Endothelial cell of umbilical vein (primary cell): ENCODE measurements around the gene PRDM2. TPM values are rescaled to one million over a fixed set of nuclear protein-coding genes. Genes with fewer than 3 reads are reported as not detected.

Experiments
- BruUV-seq: library from RNA; stranded (reverse); fragments of 400-500 nt; replicated peaks from 2 replicates; lab custom pipeline; 2021; lab: Mats Ljungman, UMichigan
- CTCF ChIA-PET: fragments of 300-600, 350-600 bp; sonication (Branson Sonifier 250); formaldehyde crosslinking; loops from one replicate; lab custom pipeline; 2021; ENCODE audit warnings: antibody characterized with exemption, inconsistent platforms; lab: Charles Lee
- POLR2A ChIA-PET: fragments of 300-600, 350-600 bp; sonication (Branson Sonifier 250); formaldehyde crosslinking; loops from one replicate; lab custom pipeline; 2021; ENCODE audit warnings: antibody characterized with exemption, inconsistent platforms; lab: Charles Lee
- DNase-seq: peaks from one replicate; pipeline ENCODE4 v3.0.0-alpha.2; 2011; ENCODE audit warnings: low read depth, low spot score
- FAIRE-seq: peaks from 2 replicates; lab custom pipeline; 2011; peaks lifted over from hg19 to GRCh38; lab: Jason Lieb, UNC
- H2AFZ ChIP-seq: 2 replicates; pipeline ENCODE4 v1.6.0; 2012; ENCODE audit warnings: low read depth, low read length, control low read depth, inconsistent platforms
- H3K27ac ChIP-seq: 2 replicates; pipeline ENCODE4 v1.5.1; 2011; ENCODE audit warnings: low read depth, mild to moderate bottlenecking, control low read depth, low read length, moderate library complexity; ENCODE audit not compliant: insufficient read depth
- H3K27me3 ChIP-seq, 2 experiments: 2 replicates each; pipeline versions ENCODE4 v1.6.0 to v1.6.1; 2011; ENCODE audit warnings: low read length in 2 of 2, mixed read lengths in 1 of 2; ENCODE audit not compliant: control insufficient read depth in 2 of 2, insufficient read depth in 2 of 2
- H3K36me3 ChIP-seq, 2 experiments: 2 replicates in 1 of 2; 3 replicates in 1 of 2; pipeline ENCODE4 v1.5.1; 2011; ENCODE audit warnings: low read length in 2 of 2, mild to moderate bottlenecking in 1 of 2, moderate library complexity in 1 of 2; ENCODE audit not compliant: control insufficient read depth in 2 of 2, insufficient read depth in 2 of 2; ENCODE audit errors: extremely low read depth in 1 of 2
- H3K4me1 ChIP-seq: 3 replicates; pipeline ENCODE4 v1.5.1; 2011; ENCODE audit warnings: mild to moderate bottlenecking, low read length; ENCODE audit not compliant: control insufficient read depth, insufficient read depth; ENCODE audit errors: extremely low read depth
- H3K4me2 ChIP-seq: 2 replicates; pipeline ENCODE4 v1.6.1; 2011; ENCODE audit warnings: low read length, control low read depth, mixed read lengths; ENCODE audit not compliant: insufficient read depth
- H3K4me3 ChIP-seq, 3 experiments: fragments of 200-600 bp in 1 of 3; sonication (generic), shearing (Covaris generic) in 1 of 3; replicated peaks in 1 of 3; 2 replicates each; pipeline ENCODE4 v1.5.1; 2011 to 2016; ENCODE audit warnings: control low read depth in 3 of 3, low read length in 3 of 3, mild to moderate bottlenecking in 2 of 3, inconsistent platforms in 1 of 3, low read depth in 1 of 3, moderate library complexity in 1 of 3; ENCODE audit not compliant: insufficient read depth in 1 of 3
- H3K79me2 ChIP-seq: 2 replicates; pipeline ENCODE4 v1.6.0; 2012; ENCODE audit warnings: low read length, inconsistent platforms; ENCODE audit not compliant: control insufficient read depth, insufficient read depth
- H3K9ac ChIP-seq: replicated peaks from 2 replicates; pipeline ENCODE3; 2011; ENCODE audit warnings: low read length, control low read depth; ENCODE audit not compliant: insufficient read depth; ENCODE audit errors: extremely low read depth
- H3K9me1 ChIP-seq: replicated peaks from 3 replicates; pipeline ENCODE4 v1.6.0; 2011; ENCODE audit warnings: mild to moderate bottlenecking, low read length; ENCODE audit not compliant: control insufficient read depth, insufficient read depth; ENCODE audit errors: extremely low read depth
- H3K9me3 ChIP-seq: replicated peaks from 2 replicates; pipeline ENCODE4 v1.5.1; 2012; ENCODE audit warnings: low read length, inconsistent platforms; ENCODE audit not compliant: control insufficient read depth, insufficient read depth
- H4K20me1 ChIP-seq: replicated peaks from 2 replicates; pipeline ENCODE3; 2011; ENCODE audit warnings: mild to moderate bottlenecking, low read length; ENCODE audit not compliant: control insufficient read depth, insufficient read depth; ENCODE audit errors: extremely low read depth
- CTCF ChIP-seq, 2 donors: IDR thresholded peaks; 1 replicate in 1 of 2; 2 replicates in 1 of 2; pipeline ENCODE4 v1.5.1; 2011; ENCODE audit warnings: low read length in 2 of 2, mild to moderate bottlenecking in 2 of 2, moderate library complexity in 2 of 2, control low read depth in 1 of 2, inconsistent platforms in 1 of 2, low read depth in 1 of 2; ENCODE audit not compliant: insufficient read depth in 1 of 2; ENCODE audit errors: extremely low read depth in 1 of 2
- EZH2 ChIP-seq: IDR thresholded peaks from 2 replicates; pipeline ENCODE4 v1.6.1; 2012; ENCODE audit warnings: borderline replicate concordance, low read depth, mild to moderate bottlenecking, moderate library complexity, low read length, inconsistent platforms; ENCODE audit not compliant: severe bottlenecking
- FOS ChIP-seq: IDR thresholded peaks from 2 replicates; pipeline ENCODE4 v1.6.1; 2011; ENCODE audit warnings: mild to moderate bottlenecking, low read length, moderate library complexity, borderline replicate concordance; ENCODE audit not compliant: insufficient read depth
- GATA2 ChIP-seq: IDR thresholded peaks from 2 replicates; pipeline ENCODE4 v1.7.0; 2011; ENCODE audit warnings: low read depth, mild to moderate bottlenecking, moderate library complexity, mixed read lengths, low read length; ENCODE audit not compliant: insufficient read length, insufficient read depth
- JUN ChIP-seq: IDR thresholded peaks from 2 replicates; pipeline ENCODE4 v1.6.1; 2011; ENCODE audit warnings: borderline replicate concordance, low read depth; ENCODE audit not compliant: insufficient read length, insufficient read depth
- MAX ChIP-seq: IDR thresholded peaks from 2 replicates; pipeline ENCODE4 v1.6.1; 2011; ENCODE audit not compliant: insufficient read depth, insufficient read length
- MYC ChIP-seq: IDR thresholded peaks from one replicate; pipeline ENCODE4 v1.6.1; 2011; ENCODE audit warnings: mild to moderate bottlenecking, low read depth, low read length
- POLR2A ChIP-seq: IDR thresholded peaks from 2 replicates; pipeline ENCODE4 v1.6.1; 2012; ENCODE audit warnings: low read depth, mild to moderate bottlenecking, control low read depth, low read length
- POLR2AphosphoS5 ChIP-seq: IDR thresholded peaks from 2 replicates; pipeline ENCODE4 v1.6.1; 2012; ENCODE audit warnings: low read depth, mild to moderate bottlenecking, control low read depth, low read length, moderate library complexity; ENCODE audit not compliant: insufficient read depth
- dilution Hi-C: fragments of 300-500 bp; cut with MboI; formaldehyde crosslinking; loops from one replicate; pipeline ENCODE4 v1.15.0; 2019; ENCODE audit warnings: low sequenced_read_pairs; ENCODE audit not compliant: extremely low pct_ligation_motif_present
- intact Hi-C: fragments of 100-400 bp; cut with micrococcal nuclease; formaldehyde crosslinking; loops from one replicate; pipeline ENCODE4 v1.10.0; 2022
- polyA plus RNA-seq, 4 experiments: library from polyadenylated mRNA; depleted of rRNA in 3 of 4; stranded (reverse) in 3 of 4; unstranded in 1 of 4; fragments of >200 nt; gene quantifications; 2 replicates each; pipeline versions ENCODE4 v1.2.1 to v1.2.3, GENCODE V29; 2011 to 2012; ENCODE audit warnings: missing spikeins in 1 of 4
- total RNA-seq: library from RNA; stranded (reverse); gene quantifications from 2 replicates; pipeline ENCODE4 v1.2.3, GENCODE V29; 2021

Gene PRDM2
- total and polyA plus RNA-seq, 2 donors (not counting 3 experiments of a cell fraction or from before 2014, with no cell fraction given): 11.3 to 35.7 TPM

- no peak overlapping the region for H3K9ac ChIP-seq
- TF ChIP-seq MAX (no peak), JUN (no peak), GATA2 (no peak), POLR2AphosphoS5 (no peak), EZH2 (no peak), CTCF (IDR thresholded peaks at IDR 0.05; ENCODE audit: extremely low read depth in 1 of 2, insufficient read depth in 1 of 2, low read depth in 1 of 2, low read length in 2 of 2) (no peak), FOS (no peak), POLR2A (no peak), MYC (no peak)
- DNase-seq: no peak
- H3K4me1 ChIP-seq: no peaks in the 10 kb centered on the region
- no peak overlapping the region for H2AFZ ChIP-seq
- dilution Hi-C loops (no loop called here), intact Hi-C loops (no loop called here)
- ChIA-PET CTCF (no interaction called here), POLR2A (no interaction called here)
- no peaks in the 10 kb centered on the region for H3K36me3 ChIP-seq
- no peak overlapping the region for H3K27ac ChIP-seq
- FAIRE-seq: no peak
- H3K4me3 ChIP-seq: no peak overlapping the region
- H3K9me1 ChIP-seq: no peaks in the 10 kb centered on the region
- no TSS peak for BruUV-seq
- no peaks in the 10 kb centered on the region for H3K27me3 ChIP-seq
- no peak overlapping the region for H3K4me2 ChIP-seq
- no peaks in the 10 kb centered on the region for H3K79me2 ChIP-seq
- H4K20me1 ChIP-seq: no peaks in the 10 kb centered on the region
- no peaks in the 10 kb centered on the region for H3K9me3 ChIP-seq
Measured at GRCh38 chr1:13817906-13818305, 117.9 kb downstream of the PRDM2 start.
